ENCODE data around the gene LIME1.
"Not testable (repeated sequence)": the region's sequence is repeated elsewhere in the genome, so short reads cannot be mapped to it uniquely, and the experiment has no call there.

The LIME1 gene

DNA sequence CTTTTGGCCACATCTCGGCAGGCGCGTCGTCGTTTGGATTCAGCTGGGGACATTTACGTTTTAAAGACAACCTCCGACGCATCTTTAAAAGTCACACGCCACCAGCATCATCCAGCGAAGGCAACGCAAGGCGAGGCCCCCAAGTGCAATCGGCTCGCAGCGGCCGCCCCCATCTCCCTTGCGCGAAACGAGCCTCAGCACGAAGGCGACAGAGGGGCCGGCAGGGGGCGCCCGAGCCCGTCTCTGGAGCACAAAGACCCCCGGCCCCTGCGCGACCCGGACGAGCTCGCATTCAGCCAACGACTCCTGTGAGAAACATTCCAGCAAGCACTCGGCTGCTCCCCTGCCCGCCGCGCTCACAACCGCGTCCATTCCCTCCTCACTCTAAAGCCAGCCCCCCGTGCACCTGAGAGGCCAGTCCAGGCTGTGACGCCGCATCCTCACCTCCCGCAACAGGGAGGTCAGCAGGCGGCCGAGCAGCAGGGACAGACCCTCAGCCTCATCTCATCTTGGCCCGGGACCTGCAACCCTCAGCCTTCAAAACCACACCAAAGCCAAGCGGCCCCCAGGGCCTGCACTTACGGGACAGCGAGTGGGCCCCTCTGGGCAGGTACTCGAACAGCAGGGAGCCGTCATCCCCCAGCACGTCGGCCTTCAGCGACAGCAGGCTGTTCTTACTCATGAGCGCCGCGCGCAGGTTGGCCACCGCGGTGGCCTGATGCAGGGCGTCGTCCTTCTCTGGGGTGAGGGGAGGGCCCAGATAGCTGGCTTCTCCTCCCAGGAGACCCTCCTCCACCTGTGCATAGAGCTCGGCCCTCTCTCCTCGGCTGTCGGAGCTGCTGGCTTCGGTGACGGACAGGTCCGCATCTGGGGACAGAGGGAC lies 38.9 kb downstream of the LIME1 start:
- no peak for DNase-seq

DNA sequence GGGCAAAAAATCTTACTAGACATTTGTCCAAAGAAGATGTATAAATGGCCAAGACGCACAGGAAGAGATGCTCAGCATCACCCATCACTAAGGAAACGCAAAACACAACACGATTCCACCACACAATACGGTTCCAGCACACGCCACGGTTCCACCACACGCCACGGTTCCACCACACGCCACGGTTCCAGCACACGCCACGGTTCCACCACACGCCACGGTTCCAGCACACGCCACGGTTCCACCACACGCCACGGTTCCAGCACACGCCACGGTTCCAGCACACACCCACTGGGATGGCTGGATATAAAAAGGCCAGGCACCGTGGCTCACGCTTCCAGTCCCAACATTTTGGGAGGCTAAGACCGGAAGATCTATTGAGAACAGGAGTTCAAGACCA lies 40.4 kb downstream of the LIME1 start:
- DNase-seq, result not testable (repeated sequence)

DNA sequence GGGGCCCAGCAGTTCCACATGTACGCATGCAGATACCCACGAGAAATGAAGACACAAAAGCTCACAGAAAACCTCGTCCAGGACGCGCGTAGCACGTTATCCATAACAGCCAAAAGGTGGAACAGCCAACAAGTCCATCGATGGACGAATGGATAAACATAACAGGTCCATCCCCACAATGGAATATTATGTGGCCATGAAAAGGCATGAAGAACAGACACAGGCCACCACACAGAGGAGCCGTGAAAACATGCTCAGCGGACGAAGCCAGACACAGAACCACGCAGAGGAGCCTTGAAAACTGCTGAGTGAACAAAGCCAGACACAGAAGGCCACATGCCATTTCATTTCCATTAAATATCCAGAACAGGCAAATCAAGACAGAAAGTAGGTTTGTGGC lies 41.1 kb downstream of the LIME1 start:
- DNase-seq, result no peak

GRCh38 chr20:63778034-63778752 lies 41.7 kb downstream of the LIME1 start:
- DNase-seq, result no peak

DNA sequence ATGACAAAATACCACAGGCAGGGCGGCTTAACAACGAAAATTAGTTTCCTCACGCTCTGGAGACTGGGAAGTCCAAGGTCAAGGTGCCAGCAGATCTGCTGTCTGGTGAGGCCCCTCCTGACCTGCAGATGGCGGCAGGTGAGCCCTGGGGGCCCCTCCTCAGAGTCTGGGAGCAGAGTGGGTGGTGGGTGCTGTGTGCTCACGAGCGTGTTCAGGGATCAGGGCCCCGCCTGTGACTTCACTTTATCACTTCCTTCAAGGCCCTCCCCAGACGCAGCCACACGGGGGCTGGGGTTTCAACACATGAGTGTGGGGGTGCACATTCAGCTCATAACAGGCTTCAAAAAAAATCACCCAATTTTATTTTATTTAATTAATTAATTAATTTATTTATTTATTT lies 42.4 kb downstream of the LIME1 start:
- DNase-seq, result no peak

DNA sequence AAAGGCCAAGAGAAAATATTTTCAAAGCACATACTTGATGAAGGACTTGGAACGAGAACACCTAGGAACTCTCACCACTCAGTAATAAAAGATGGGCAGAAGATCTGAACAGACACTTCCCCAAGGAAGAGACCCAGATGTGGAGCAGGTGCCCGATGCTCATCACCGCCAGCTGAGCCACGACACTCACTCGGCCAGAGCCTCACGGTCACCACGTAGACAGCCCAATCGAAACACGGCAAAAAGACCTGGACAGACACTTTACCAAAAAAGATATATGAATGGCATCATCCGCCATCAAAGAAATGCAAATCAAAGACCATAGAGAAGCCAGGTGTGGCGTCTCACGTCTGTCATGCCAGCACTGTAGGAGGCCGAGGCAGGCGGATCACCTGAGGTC lies 44.7 kb downstream of the LIME1 start:
- DNase-seq, result no peak

GRCh38 chr20:63782051-63782471 lies 45.6 kb downstream of the LIME1 start:
- DNase-seq, result no peak

DNA sequence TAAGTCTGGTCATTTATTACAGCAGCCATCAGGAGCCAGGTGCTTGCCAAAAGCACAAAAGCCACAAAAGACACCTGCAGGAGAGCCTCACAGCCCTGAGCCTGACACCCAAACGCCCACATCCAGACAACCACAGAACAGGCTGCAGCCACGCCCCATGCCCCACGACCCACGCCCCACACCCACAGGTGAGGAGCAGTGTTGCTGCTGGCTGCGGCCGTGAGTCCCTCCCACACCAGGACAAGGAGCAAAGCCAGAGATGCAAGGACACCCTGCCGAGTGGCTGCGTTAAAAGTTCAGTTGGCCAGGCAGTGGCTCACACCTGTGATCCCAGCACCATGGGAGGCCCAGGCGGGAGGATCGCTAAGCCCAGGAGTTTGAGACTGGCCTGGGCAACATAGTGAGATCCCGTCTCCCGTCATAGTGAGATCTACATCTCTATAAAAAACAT lies 46.1 kb downstream of the LIME1 start:
- no peak for DNase-seq

GRCh38 chr20:63783970-63784369 lies 47.5 kb downstream of the LIME1 start:
- no peak for DNase-seq

GRCh38 chr20:63785691-63786131 lies 49.2 kb downstream of the LIME1 start:
- no peak for DNase-seq

- DNase-seq, result no peak
Observed at GRCh38 chr20:63787302-63787701, 50.8 kb downstream of the LIME1 start.

- DNase-seq, result no peak
Observed at GRCh38 chr20:63787749-63788148, 51.3 kb downstream of the LIME1 start.

Data from KG1 (cell line).